ENCODE measurements around the gene TPSAB1. TPM values are rescaled to one million over a fixed set of nuclear protein-coding genes. Genes with fewer than 3 reads are reported as not detected.

The TPSAB1 gene
- total RNA-seq, 1 donor from 2014 or later, result 38.0 TPM

GRCh38 chr16:1285669-1286512 lies 45.4 kb downstream of the TPSAB1 start:
- no peak for DNase-seq (ENCODE audit: low spot score)

DNA sequence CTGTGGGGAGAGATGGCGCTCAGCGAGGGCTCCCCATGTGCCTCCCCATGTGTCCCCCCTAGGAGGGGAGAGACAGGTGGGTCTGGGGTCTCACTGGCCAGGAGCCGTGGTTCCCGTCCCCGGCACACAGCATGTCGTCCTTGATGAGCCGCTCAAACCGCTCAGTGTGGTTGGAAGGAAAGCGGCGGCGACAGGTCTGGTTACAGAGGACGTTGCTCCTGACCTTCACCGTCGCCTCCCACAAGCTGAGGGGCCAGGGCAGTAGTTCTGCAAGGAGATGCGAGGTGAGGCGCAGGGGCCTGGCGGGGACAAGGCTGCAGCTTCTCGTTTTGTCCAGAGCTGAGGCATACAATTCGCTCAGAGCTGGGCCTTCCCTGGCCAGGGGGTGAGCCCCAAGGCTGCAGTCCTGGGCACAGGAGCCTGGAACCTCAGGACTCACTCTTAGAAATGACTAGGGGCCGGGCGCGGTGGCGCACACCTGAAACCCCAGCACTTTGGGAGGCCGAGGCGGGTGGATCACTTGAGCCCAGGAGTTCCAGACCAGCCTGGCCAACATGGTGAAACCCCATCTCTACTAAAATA lies 46.1 kb downstream of the TPSAB1 start:
- no peak for DNase-seq (ENCODE audit: low spot score)

DNA sequence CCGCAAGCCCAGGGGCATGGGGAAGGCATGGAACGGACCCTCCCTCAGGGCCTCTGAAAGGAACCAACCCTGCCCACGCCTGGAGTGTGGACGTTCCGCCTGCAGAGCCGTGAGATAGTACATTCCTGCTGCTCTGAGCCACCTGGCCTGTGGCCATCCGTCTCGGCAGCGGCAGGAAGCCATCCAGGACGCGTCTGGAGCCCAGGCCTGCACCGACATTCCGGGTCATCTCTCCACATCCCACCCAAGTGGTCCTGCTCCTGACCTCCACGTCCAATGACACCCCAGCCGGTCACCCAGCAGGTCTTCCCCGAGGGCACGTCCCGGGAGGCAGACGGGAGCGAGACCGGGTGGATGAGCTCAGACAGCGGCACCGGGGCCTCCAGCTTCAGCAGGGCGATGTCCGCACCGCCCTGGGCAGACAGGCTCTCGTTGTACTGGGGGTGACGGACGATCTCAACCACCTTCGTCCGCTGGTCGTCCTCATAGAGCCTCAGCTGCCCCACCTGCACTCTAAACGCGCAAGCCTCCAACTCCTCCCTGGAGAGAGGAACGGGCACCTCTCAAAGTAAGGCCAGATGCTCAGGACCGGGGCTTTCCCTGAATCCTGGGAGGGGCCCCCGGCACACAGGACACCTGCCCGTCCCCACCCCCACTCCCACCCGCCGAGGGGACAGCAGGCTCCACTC lies 47.6 kb downstream of the TPSAB1 start:
- no peak for DNase-seq (ENCODE audit: low spot score)

GRCh38 chr16:1288813-1289476 lies 48.4 kb downstream of the TPSAB1 start:
- DNase-seq (ENCODE audit: low spot score), result no peak

- DNase-seq (ENCODE audit: low spot score), result no peak
Observed at GRCh38 chr16:1289477-1289866, 49.0 kb downstream of the TPSAB1 start.

DNA sequence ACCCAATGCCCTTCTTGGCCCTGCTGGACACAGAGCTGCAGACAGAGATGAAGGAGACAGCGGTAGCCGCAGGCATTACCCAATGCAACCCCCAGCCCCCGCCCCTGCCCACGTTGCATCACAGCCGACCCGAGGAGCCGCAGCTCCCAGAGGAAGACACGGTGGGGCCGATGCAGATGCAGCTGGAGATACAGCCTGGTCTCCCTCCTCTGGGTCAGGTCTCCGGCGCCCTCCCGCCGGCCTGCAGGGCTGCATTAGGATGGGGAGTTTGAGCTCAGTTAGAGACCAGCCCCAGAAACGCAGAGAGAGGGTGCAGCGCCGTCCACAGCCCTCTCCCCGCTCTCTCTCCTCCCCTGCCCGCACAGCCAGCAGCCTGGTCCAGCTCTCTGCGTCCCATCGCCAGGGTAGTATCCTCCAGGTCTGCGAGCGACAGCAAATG lies 49.6 kb downstream of the TPSAB1 start:
- no peak for DNase-seq (ENCODE audit: low spot score)

GRCh38 chr16:1290860-1291575 lies 50.5 kb downstream of the TPSAB1 start:
- DNase-seq (ENCODE audit: low spot score), result no peak

- no peak for DNase-seq (ENCODE audit: low spot score)
Observed at GRCh38 chr16:1291576-1291974, 51.1 kb downstream of the TPSAB1 start.

Other genes starting within 250 kb of the TPSAB1 start
- 0.47 TPM for gene SSTR5, start 168.0 kb upstream of the TPSAB1 start, total RNA-seq
- not detected for gene C1QTNF8, start 144.5 kb upstream of the TPSAB1 start, total RNA-seq
- 24.4 TPM for gene CACNA1H, start 87.6 kb upstream of the TPSAB1 start, total RNA-seq
- 1.7 TPM for gene TPSG1, start 15.4 kb upstream of the TPSAB1 start, total RNA-seq
- 36.9 TPM for gene TPSB2, start 10.5 kb upstream of the TPSAB1 start, total RNA-seq
- gene TPSD1, start 15.4 kb downstream of the TPSAB1 start, total RNA-seq, result 5.0 TPM
- gene UBE2I, start 68.9 kb downstream of the TPSAB1 start, total RNA-seq, result 150 TPM
- gene BAIAP3, start 92.9 kb downstream of the TPSAB1 start, total RNA-seq, result 3.9 TPM
- 38.2 TPM for gene TSR3, start 111.2 kb downstream of the TPSAB1 start, total RNA-seq
- gene GNPTG, start 111.2 kb downstream of the TPSAB1 start, total RNA-seq, result 67.6 TPM
- 16.7 TPM for gene UNKL, start 174.0 kb downstream of the TPSAB1 start, total RNA-seq
- 14.5 TPM for gene UQCC4, start 180.0 kb downstream of the TPSAB1 start, total RNA-seq
- not detected for gene PERCC1, start 190.4 kb downstream of the TPSAB1 start, total RNA-seq
- gene CCDC154, start 203.9 kb downstream of the TPSAB1 start, total RNA-seq, result 2.0 TPM
- 77.5 TPM for gene CLCN7, start 234.3 kb downstream of the TPSAB1 start, total RNA-seq
- 0.34 TPM for gene PTX4, start 248.2 kb downstream of the TPSAB1 start, total RNA-seq

Data from ureter (tissue), 1 donor.